ENCODE data around the gene HEXB. TPM values are rescaled to one million over a fixed set of nuclear protein-coding genes. Genes with fewer than 3 reads are reported as not detected.

Gene HEXB
- total and polyA plus RNA-seq, 2 donors (not counting 3 experiments of a cell fraction or from before 2014, with no cell fraction given), result 128 to 182 TPM

- Histone ChIP-seq H2AFZ (ENCODE audit: low read depth, low read length) (no peak overlapping the region), H3K79me2 (ENCODE audit: control insufficient read depth, insufficient read depth, low read length) (no peaks in the 10 kb centered on the region), H3K9me1 (replicated peaks; ENCODE audit: control insufficient read depth, extremely low read depth, insufficient read depth, low read length) (no peaks in the 10 kb centered on the region), H3K9ac (replicated peaks; ENCODE audit: extremely low read depth, insufficient read depth, low read length) (no peak overlapping the region), H3K4me1 (ENCODE audit: control insufficient read depth, extremely low read depth, insufficient read depth, low read length) (no peaks in the 10 kb centered on the region), H3K27me3 (ENCODE audit: control insufficient read depth in 2 of 2, insufficient read depth in 2 of 2, low read length in 2 of 2) (no peaks in the 10 kb centered on the region), H4K20me1 (replicated peaks; ENCODE audit: control insufficient read depth, extremely low read depth, insufficient read depth, low read length) (no peaks in the 10 kb centered on the region), H3K9me3 (replicated peaks; ENCODE audit: control insufficient read depth, insufficient read depth, low read length) (no peaks in the 10 kb centered on the region), H3K27ac (ENCODE audit: insufficient read depth, low read depth, low read length) (no peak overlapping the region), H3K36me3 (ENCODE audit: control insufficient read depth in 2 of 2, extremely low read depth in 1 of 2, insufficient read depth in 2 of 2, low read length in 2 of 2) (no peaks in the 10 kb centered on the region), H3K4me3 (replicated peaks in 1 of 3; ENCODE audit: insufficient read depth in 1 of 3, low read depth in 1 of 3, low read length in 3 of 3) (no peak overlapping the region), H3K4me2 (ENCODE audit: insufficient read depth, low read length) (no peak overlapping the region)
- DNase-seq (ENCODE audit: low read depth, low spot score) (no peak), FAIRE-seq (no peak)
- intact Hi-C loops (cut with micrococcal nuclease), result no loop called here
- no peak for TF ChIP-seq FOS (IDR thresholded peaks at IDR 0.05; ENCODE audit: borderline replicate concordance, insufficient read depth, low read length)
- TF ChIP-seq CTCF (IDR thresholded peaks at IDR 0.05; ENCODE audit: extremely low read depth in 1 of 2, insufficient read depth in 1 of 2, low read depth in 1 of 2, low read length in 2 of 2), result no peak
- no peak for TF ChIP-seq EZH2 (IDR thresholded peaks at IDR 0.05; ENCODE audit: borderline replicate concordance, low read depth, low read length, severe bottlenecking)
- TF ChIP-seq POLR2A (IDR thresholded peaks at IDR 0.05; ENCODE audit: low read depth, low read length), result no peak
- no peak for TF ChIP-seq JUN (IDR thresholded peaks at IDR 0.05; ENCODE audit: borderline replicate concordance, insufficient read depth, insufficient read length, low read depth)
- no peak for TF ChIP-seq MAX (IDR thresholded peaks at IDR 0.05; ENCODE audit: insufficient read depth, insufficient read length)
- no peak for TF ChIP-seq POLR2AphosphoS5 (IDR thresholded peaks at IDR 0.05; ENCODE audit: insufficient read depth, low read depth, low read length)
- no peak for TF ChIP-seq MYC (IDR thresholded peaks at IDR 0.05; ENCODE audit: low read depth, low read length)
- TF ChIP-seq GATA2 (IDR thresholded peaks at IDR 0.05; ENCODE audit: insufficient read depth, insufficient read length, low read depth, low read length), result no peak
- ChIA-PET POLR2A (no interaction called here), CTCF (interaction anchor here (1.8 kb wide), 1 partner anchor 750 kb away, joined by 10 read pairs; no protein-coding TSS in a partner anchor)
- no TSS peak for BruUV-seq (replicated peaks)
- dilution Hi-C loops (cut with MboI; ENCODE audit: extremely low pct_ligation_motif_present, low sequenced_read_pairs), result no loop called here
Observed at GRCh38 chr5:74652576-74652975, 32.5 kb upstream of the HEXB start.
